Measurements from ENCODE around the gene MRPS21. TPM values are rescaled to one million over a fixed set of nuclear protein-coding genes. Genes with fewer than 3 reads are reported as not detected.

Gene MRPS21
- total and polyA plus RNA-seq, 5 experiments from 2014 or later, result 70.7 to 85.9 (median 78.8) TPM

GRCh38 chr1:150321826-150322166 is 28.1 kb downstream of the MRPS21 start:
- ATAC-seq (peak in 1 of 2 donors; percentile 7), DNase-seq (peak in 4 of 10 donors; percentile 5 to 30 (median 14))
- H3K36me3 Mint-ChIP-seq, result peaks cover 0 to 33% (median 8%) of the 10 kb centered on the region in 3 donors
- no peaks in the 10 kb centered on the region for H3K27me3 Mint-ChIP-seq
- POLR2A ChIA-PET, result interaction anchor here (1.5 to 4.3 kb wide), 2 partner anchors 42 to 434 kb away, joined by 3 to 39 read pairs; partner anchors contain the start of gene RPRD2
- H3K27ac Mint-ChIP-seq, result peak overlapping the region; percentile 97 to 100 (median 98)
- peak overlapping the region; percentile 93 to 100 (median 98) for H3K4me3 Mint-ChIP-seq
- H3K4me1 Mint-ChIP-seq, result peaks cover 10 to 48% (median 41%) of the 10 kb centered on the region in 4 donors
- no peaks in the 10 kb centered on the region for H3K9me3 Mint-ChIP-seq

- Mint-ChIP-seq H3K27me3 (no peaks in the 10 kb centered on the region), H3K4me1 (peaks cover 10 to 48% (median 42%) of the 10 kb centered on the region in 4 donors), H3K9me3 (no peaks in the 10 kb centered on the region), H3K27ac (peak overlapping the region; percentile 97 to 100 (median 98)), H3K4me3 (peak overlapping the region; percentile 93 to 100 (median 98)), H3K36me3 (peaks cover 0 to 38% (median 8%) of the 10 kb centered on the region in 3 donors)
- no peak for DNase-seq
- POLR2A ChIA-PET, result interaction anchor here (0.6 to 4.3 kb wide), 5 partner anchors 41 to 92 kb away, joined by 3 to 39 read pairs (median 6); partner anchors contain the start of gene RPRD2
- no peak for ATAC-seq
Observed at GRCh38 chr1:150322310-150322709, 28.6 kb downstream of the MRPS21 start.

GRCh38 chr1:150332651-150333290 is 39.1 kb downstream of the MRPS21 start:
- H3K27ac Mint-ChIP-seq, result peak overlapping the region in 3 of 10 donors; percentile 31 to 68 (median 40)

GRCh38 chr1:150346316-150346715 is 52.7 kb downstream of the MRPS21 start:
- Mint-ChIP-seq H3K36me3 (peaks cover 0 to 90% (median 28%) of the 10 kb centered on the region in 3 donors), H3K4me1 (no peaks in the 10 kb centered on the region), H3K27ac (peak overlapping the region in 4 of 10 donors; percentile 16 to 48 (median 47)), H3K27me3 (no peaks in the 10 kb centered on the region), H3K9me3 (no peaks in the 10 kb centered on the region), H3K4me3 (no peak overlapping the region)
- DNase-seq (no peak), ATAC-seq (no peak)
- POLR2A ChIA-PET, result interaction anchor here (0.7 to 1.6 kb wide), 3 partner anchors 9 to 18 kb away, joined by 3 to 6 read pairs (median 5); partner anchors contain the start of gene RPRD2

More at GRCh38 chr1:150332651-150333290, 39.1 kb downstream of the MRPS21 start:
- DNase-seq (no peak), ATAC-seq (no peak)
- H3K27me3 Mint-ChIP-seq, result no peaks in the 10 kb centered on the region
- no peaks in the 10 kb centered on the region for H3K9me3 Mint-ChIP-seq
- no peak overlapping the region for H3K4me3 Mint-ChIP-seq
- POLR2A ChIA-PET, result no interaction called here
- peaks cover 0 to 96% (median 34%) of the 10 kb centered on the region in 3 donors for H3K36me3 Mint-ChIP-seq
- peaks cover 5 to 13% (median 7%) of the 10 kb centered on the region in 4 donors for H3K4me1 Mint-ChIP-seq

GRCh38 chr1:150352866-150353265 is 59.2 kb downstream of the MRPS21 start:
- Mint-ChIP-seq H3K36me3 (peaks cover 0 to 76% (median 17%) of the 10 kb centered on the region in 3 donors), H3K4me1 (peaks cover 0 to 3% (median 0%) of the 10 kb centered on the region in 4 donors), H3K27ac (peak overlapping the region in 5 of 10 donors; percentile 8 to 68 (median 60)), H3K9me3 (no peaks in the 10 kb centered on the region), H3K27me3 (no peaks in the 10 kb centered on the region), H3K4me3 (no peak overlapping the region)
- no peak for DNase-seq
- POLR2A ChIA-PET, result no interaction called here
- no peak for ATAC-seq

Other genes starting within 250 kb of the MRPS21 start
- gene VPS45, start 226.1 kb upstream of the MRPS21 start, total RNA-seq, result 10 to 100 TPM; 34.1 to 39.8 TPM
- 10 to 100 TPM; 21.8 to 29.9 (median 27.8) TPM for gene VPS45, start 226.1 kb upstream of the MRPS21 start, polyA plus RNA-seq
- 100 to 1,000 TPM; 135 to 137 TPM for gene PLEKHO1, start 143.9 kb upstream of the MRPS21 start, total RNA-seq
- gene PLEKHO1, start 143.9 kb upstream of the MRPS21 start, polyA plus RNA-seq, result 10 to 100 TPM; 19.4 to 30.8 (median 30.4) TPM
- gene ANP32E, start 57.7 kb upstream of the MRPS21 start, total RNA-seq, result 10 to 100 TPM; 44.8 to 51.3 TPM
- 10 to 100 TPM; 47.5 to 51.0 (median 50.3) TPM for gene ANP32E, start 57.7 kb upstream of the MRPS21 start, polyA plus RNA-seq
- not detected for gene CA14, start 36.1 kb upstream of the MRPS21 start, total RNA-seq
- 1 to 10 TPM in 1 of 3 donors, under 1 TPM in 2; 0.20 to 1.0 (median 0.37) TPM for gene CA14, start 36.1 kb upstream of the MRPS21 start, polyA plus RNA-seq
- 100 to 1,000 TPM; 142 to 143 TPM for gene APH1A, start 24.8 kb upstream of the MRPS21 start, total RNA-seq
- 10 to 100 TPM; 58.2 to 84.8 (median 67.1) TPM for gene APH1A, start 24.8 kb upstream of the MRPS21 start, polyA plus RNA-seq
- 1 to 10 TPM; 4.8 to 5.0 TPM for gene C1orf54, start 21.1 kb upstream of the MRPS21 start, total RNA-seq
- gene C1orf54, start 21.1 kb upstream of the MRPS21 start, polyA plus RNA-seq, result 1 to 10 TPM; 1.8 to 4.7 (median 3.9) TPM
- 1 to 10 TPM; 1.0 to 1.6 TPM for gene CIART, start 11.3 kb upstream of the MRPS21 start, total RNA-seq
- 1 to 10 TPM in 1 of 3 donors, under 1 TPM in 2; 0.74 to 1.8 (median 0.74) TPM for gene CIART, start 11.3 kb upstream of the MRPS21 start, polyA plus RNA-seq
- 100 to 1,000 TPM; 181 to 207 TPM for gene PRPF3, start 27.7 kb downstream of the MRPS21 start, total RNA-seq
- 10 to 100 TPM in 2 of 3 donors, 1 to 10 TPM in 1; 9.8 to 23.8 (median 15.1) TPM for gene PRPF3, start 27.7 kb downstream of the MRPS21 start, polyA plus RNA-seq
- 10 to 100 TPM; 64.1 to 65.1 TPM for gene RPRD2, start 70.3 kb downstream of the MRPS21 start, total RNA-seq
- 10 to 100 TPM; 22.5 to 40.5 (median 31.6) TPM for gene RPRD2, start 70.3 kb downstream of the MRPS21 start, polyA plus RNA-seq
- 10 to 100 TPM; 34.8 to 41.8 TPM for gene TARS2, start 193.6 kb downstream of the MRPS21 start, total RNA-seq
- 10 to 100 TPM; 23.9 to 37.2 (median 30.6) TPM for gene TARS2, start 193.6 kb downstream of the MRPS21 start, polyA plus RNA-seq
- gene ECM1, start 214.2 kb downstream of the MRPS21 start, total RNA-seq, result 1 to 10 TPM; 1.5 to 1.6 TPM
- under 1 TPM in 1 of 3 donors, not detected in 2; 0.17 TPM for gene ECM1, start 214.2 kb downstream of the MRPS21 start, polyA plus RNA-seq
- 1 to 10 TPM in 1 of 2 experiments, not detected in 1; 1.9 TPM for gene FALEC, start 221.9 kb downstream of the MRPS21 start, total RNA-seq
- 1 to 10 TPM in 1 of 3 donors, under 1 TPM in 1, not detected in 1; 0.38 to 1.3 TPM for gene FALEC, start 221.9 kb downstream of the MRPS21 start, polyA plus RNA-seq